H1 (cell line): ENCODE measurements around the gene MPHOSPH9. TPM values are rescaled to one million over a fixed set of nuclear protein-coding genes. Genes with fewer than 3 reads are reported as not detected.

Source experiments
- RBBP5 ChIP-seq: IDR thresholded peaks from 2 replicates; pipeline ENCODE4 v1.7.1; 2012; ENCODE audit warnings: low read depth, mild to moderate bottlenecking, inconsistent platforms, low read length, moderate library complexity, borderline replicate concordance
- polyA plus RNA-seq, 7 experiments: library from polyadenylated mRNA; depleted of rRNA in 3 of 7; stranded (reverse) in 5 of 7; unstranded in 2 of 7; fragments of >200 nt in 5 of 7; fragments of 200-250 nt in 2 of 7; gene quantifications; 1 replicate in 5 of 7; 2 replicates in 1 of 7; 4 replicates in 1 of 7; pipeline versions ENCODE4 v1.2.1 to v1.2.3, GENCODE V29; 2011 to 2013; ENCODE audit warnings: missing spikeins in 2 of 7, mixed read lengths in 2 of 7
- total RNA-seq: library from RNA; stranded (reverse); fragmentation: NEBNext Ultra II Directional; extraction: Animal tissue kit (Norgen Biotek cat#: 25700); gene quantifications from 2 replicates; pipeline ENCODE4 v1.2.1, GENCODE V29; 2021
- TF ChIP-seq, protein P1 (sequence below), 3 experiments: IDR thresholded peaks; 1 replicate in 2 of 3; 2 replicates in 1 of 3; pipeline versions ENCODE4 v1.5.1 to v1.6.1; 2011; ENCODE audit warnings: low read length in 3 of 3, mild to moderate bottlenecking in 3 of 3, inconsistent platforms in 2 of 3, low read depth in 1 of 3, moderate library complexity in 1 of 3; ENCODE audit not compliant: insufficient read depth in 1 of 3; ENCODE audit errors: control extremely low read depth in 1 of 3

Gene MPHOSPH9
- total and polyA plus RNA-seq, 2 of the 8 experiments (the other 6 are each of a cell fraction or from before 2014, with no cell fraction given): 8.8 to 48.8 TPM

DNA sequence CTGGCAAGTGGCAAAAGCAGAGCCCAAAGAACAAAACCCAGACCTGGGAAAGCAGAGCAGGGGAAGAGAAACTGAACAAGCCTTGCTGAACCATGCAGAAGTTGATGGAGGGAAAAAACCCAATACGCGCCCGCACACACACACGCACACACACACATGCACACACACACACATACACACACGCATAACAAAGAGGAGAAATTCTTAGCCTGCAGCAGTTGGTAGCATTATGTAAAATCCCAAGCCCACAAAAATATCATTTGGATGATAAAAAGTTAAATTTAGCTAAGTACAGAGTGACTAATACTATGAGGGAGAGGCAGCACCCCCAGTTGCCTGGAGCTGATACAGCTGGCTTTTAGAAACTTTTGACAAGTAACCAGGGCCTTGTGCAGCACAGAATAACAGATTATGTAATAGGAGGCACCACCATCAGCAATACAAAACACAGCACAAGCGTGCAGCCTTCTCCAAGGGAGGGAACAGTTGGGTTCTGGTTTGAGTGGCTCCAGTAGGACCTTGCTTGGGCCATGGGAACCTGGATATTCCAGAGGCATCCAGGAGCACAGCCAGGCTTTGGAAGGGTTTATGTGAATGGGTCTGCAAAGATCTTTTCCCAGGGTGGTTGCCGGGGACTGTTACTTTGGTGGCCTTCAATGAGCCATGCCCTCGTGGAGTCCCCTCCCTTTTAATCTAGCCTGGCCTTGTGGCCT lies 117.4 kb downstream of the MPHOSPH9 start (continued):
- TF ChIP-seq, protein P1, sequence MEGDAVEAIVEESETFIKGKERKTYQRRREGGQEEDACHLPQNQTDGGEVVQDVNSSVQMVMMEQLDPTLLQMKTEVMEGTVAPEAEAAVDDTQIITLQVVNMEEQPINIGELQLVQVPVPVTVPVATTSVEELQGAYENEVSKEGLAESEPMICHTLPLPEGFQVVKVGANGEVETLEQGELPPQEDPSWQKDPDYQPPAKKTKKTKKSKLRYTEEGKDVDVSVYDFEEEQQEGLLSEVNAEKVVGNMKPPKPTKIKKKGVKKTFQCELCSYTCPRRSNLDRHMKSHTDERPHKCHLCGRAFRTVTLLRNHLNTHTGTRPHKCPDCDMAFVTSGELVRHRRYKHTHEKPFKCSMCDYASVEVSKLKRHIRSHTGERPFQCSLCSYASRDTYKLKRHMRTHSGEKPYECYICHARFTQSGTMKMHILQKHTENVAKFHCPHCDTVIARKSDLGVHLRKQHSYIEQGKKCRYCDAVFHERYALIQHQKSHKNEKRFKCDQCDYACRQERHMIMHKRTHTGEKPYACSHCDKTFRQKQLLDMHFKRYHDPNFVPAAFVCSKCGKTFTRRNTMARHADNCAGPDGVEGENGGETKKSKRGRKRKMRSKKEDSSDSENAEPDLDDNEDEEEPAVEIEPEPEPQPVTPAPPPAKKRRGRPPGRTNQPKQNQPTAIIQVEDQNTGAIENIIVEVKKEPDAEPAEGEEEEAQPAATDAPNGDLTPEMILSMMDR (IDR thresholded peaks at IDR 0.05; ENCODE audit: control extremely low read depth in 1 of 3, insufficient read depth in 1 of 3, low read depth in 1 of 3, low read length in 3 of 3): no peak
- TF ChIP-seq RBBP5: no peak
